ENCODE data around the gene NCOA7.

- TF ChIP-seq CTCF (IDR thresholded peaks at IDR 0.05; ENCODE audit: low read depth, low read length, poor library complexity, severe bottlenecking) = no peak
- TF ChIP-seq EZH2phosphoT487 (IDR thresholded peaks at IDR 0.05; ENCODE audit: borderline replicate concordance, low read length) = no peak
Observed at GRCh38 chr6:125945378-125946141, 154.8 kb downstream of the NCOA7 start.
